HepG2 (cell line): ENCODE data around the gene MICALL2. TPM values are rescaled to one million over a fixed set of nuclear protein-coding genes. Genes with fewer than 3 reads are reported as not detected.

Experiments used
- BCL6 ChIP-seq: IDR thresholded peaks from 2 replicates; pipeline ENCODE4 v1.6.1; 2016; ENCODE audit warnings: missing genetic modification reagents, missing compliant biosample characterization
- FOXK2 ChIP-seq: fragments of 450-650 bp; IDR thresholded peaks from 2 replicates; pipeline ENCODE4 v1.6.1; 2016
- FOXO1 ChIP-seq: sonication (generic); formaldehyde crosslinking; IDR thresholded peaks from 2 replicates; pipeline ENCODE4 v1.4.0; 2020; ENCODE audit warnings: missing genetic modification reagents
- GATAD1 ChIP-seq: IDR thresholded peaks from 2 replicates; pipeline ENCODE4 v1.6.1; 2016; ENCODE audit warnings: missing genetic modification reagents, missing compliant biosample characterization
- HNRNPL ChIP-seq: fragments of 200-400 bp; formaldehyde crosslinking; IDR thresholded peaks from 2 replicates; pipeline ENCODE4 v1.6.1; 2017; ENCODE audit warnings: mild to moderate bottlenecking, low read depth, low read length
- IRX3 ChIP-seq: sonication (generic); formaldehyde crosslinking; IDR thresholded peaks from 2 replicates; pipeline ENCODE4 v1.8.1; 2023; ENCODE audit warnings: mild to moderate bottlenecking, low read depth, missing genetic modification reagents, borderline replicate concordance
- NCOA1 ChIP-seq: sonication (generic); formaldehyde crosslinking; IDR thresholded peaks from 2 replicates; pipeline ENCODE4 v1.9.0; 2021; ENCODE audit warnings: missing genetic modification reagents
- SMYD3 ChIP-seq: sonication (generic); formaldehyde crosslinking; IDR thresholded peaks from 2 replicates; pipeline ENCODE4 v1.8.1; 2023; ENCODE audit warnings: mild to moderate bottlenecking, missing genetic modification reagents
- STAT6 ChIP-seq: sonication (generic); formaldehyde crosslinking; IDR thresholded peaks from 2 replicates; pipeline ENCODE4 v1.4.0; 2020; ENCODE audit warnings: missing genetic modification reagents, mild to moderate bottlenecking, borderline replicate concordance
- ZNF136 ChIP-seq: sonication (generic); formaldehyde crosslinking; IDR thresholded peaks from 2 replicates; pipeline ENCODE4 v1.8.1; 2022; ENCODE audit warnings: low read depth, mild to moderate bottlenecking, moderate library complexity, missing genetic modification reagents
- ZNF33A ChIP-seq: sonication (generic); formaldehyde crosslinking; IDR thresholded peaks from 2 replicates; pipeline ENCODE4 v1.5.1; 2020; ENCODE audit warnings: missing genetic modification reagents, mild to moderate bottlenecking, moderate library complexity, borderline replicate concordance
- ZNF710 ChIP-seq: sonication (generic); formaldehyde crosslinking; IDR thresholded peaks from 2 replicates; pipeline ENCODE4 v1.5.0; 2020; ENCODE audit warnings: mild to moderate bottlenecking, missing genetic modification reagents, borderline replicate concordance
- polyA plus RNA-seq, 8 experiments: library from polyadenylated mRNA; depleted of rRNA in 3 of 8; stranded (reverse) in 7 of 8; unstranded in 1 of 8; fragments of >200 nt; fragmentation: Illumina TruSeq in 4 of 8; extraction: Trizol in 4 of 8; gene quantifications; 2 replicates each; pipeline versions ENCODE4 v1.2.1 to v1.2.3, GENCODE V29; 2011 to 2016; ENCODE audit warnings: low read depth in 4 of 8, missing spikeins in 1 of 8, mixed read lengths in 1 of 8; ENCODE audit not compliant: insufficient read depth in 1 of 8
- total RNA-seq, 5 experiments: library from RNA; depleted of rRNA; stranded (reverse); fragments of >200 nt; fragmentation: Illumina TruSeq; extraction: Trizol; gene quantifications; 2 replicates each; pipeline ENCODE4 v1.2.3, GENCODE V29; 2016; ENCODE audit warnings: low read depth in 1 of 5
- TF ChIP-seq, protein P1 (sequence below): sonication (generic); formaldehyde crosslinking; IDR thresholded peaks from 2 replicates; pipeline ENCODE4 v1.5.1; 2020; ENCODE audit warnings: mild to moderate bottlenecking, missing genetic modification reagents, moderate library complexity
- TF ChIP-seq, protein P2 (sequence below): sonication (generic); formaldehyde crosslinking; IDR thresholded peaks from 2 replicates; pipeline ENCODE4 v1.5.1; 2020; ENCODE audit warnings: missing genetic modification reagents, mild to moderate bottlenecking, borderline replicate concordance
- TF ChIP-seq, protein P3 (sequence below): sonication (generic); formaldehyde crosslinking; IDR thresholded peaks from 2 replicates; pipeline ENCODE4 v1.4.0; 2020; ENCODE audit warnings: missing genetic modification reagents

The MICALL2 gene
- total and polyA plus RNA-seq, 2 of the 13 experiments (the other 11 are each of a cell fraction or from before 2014, with no cell fraction given) = 5.8 to 12.4 TPM

- TF ChIP-seq, protein P1, sequence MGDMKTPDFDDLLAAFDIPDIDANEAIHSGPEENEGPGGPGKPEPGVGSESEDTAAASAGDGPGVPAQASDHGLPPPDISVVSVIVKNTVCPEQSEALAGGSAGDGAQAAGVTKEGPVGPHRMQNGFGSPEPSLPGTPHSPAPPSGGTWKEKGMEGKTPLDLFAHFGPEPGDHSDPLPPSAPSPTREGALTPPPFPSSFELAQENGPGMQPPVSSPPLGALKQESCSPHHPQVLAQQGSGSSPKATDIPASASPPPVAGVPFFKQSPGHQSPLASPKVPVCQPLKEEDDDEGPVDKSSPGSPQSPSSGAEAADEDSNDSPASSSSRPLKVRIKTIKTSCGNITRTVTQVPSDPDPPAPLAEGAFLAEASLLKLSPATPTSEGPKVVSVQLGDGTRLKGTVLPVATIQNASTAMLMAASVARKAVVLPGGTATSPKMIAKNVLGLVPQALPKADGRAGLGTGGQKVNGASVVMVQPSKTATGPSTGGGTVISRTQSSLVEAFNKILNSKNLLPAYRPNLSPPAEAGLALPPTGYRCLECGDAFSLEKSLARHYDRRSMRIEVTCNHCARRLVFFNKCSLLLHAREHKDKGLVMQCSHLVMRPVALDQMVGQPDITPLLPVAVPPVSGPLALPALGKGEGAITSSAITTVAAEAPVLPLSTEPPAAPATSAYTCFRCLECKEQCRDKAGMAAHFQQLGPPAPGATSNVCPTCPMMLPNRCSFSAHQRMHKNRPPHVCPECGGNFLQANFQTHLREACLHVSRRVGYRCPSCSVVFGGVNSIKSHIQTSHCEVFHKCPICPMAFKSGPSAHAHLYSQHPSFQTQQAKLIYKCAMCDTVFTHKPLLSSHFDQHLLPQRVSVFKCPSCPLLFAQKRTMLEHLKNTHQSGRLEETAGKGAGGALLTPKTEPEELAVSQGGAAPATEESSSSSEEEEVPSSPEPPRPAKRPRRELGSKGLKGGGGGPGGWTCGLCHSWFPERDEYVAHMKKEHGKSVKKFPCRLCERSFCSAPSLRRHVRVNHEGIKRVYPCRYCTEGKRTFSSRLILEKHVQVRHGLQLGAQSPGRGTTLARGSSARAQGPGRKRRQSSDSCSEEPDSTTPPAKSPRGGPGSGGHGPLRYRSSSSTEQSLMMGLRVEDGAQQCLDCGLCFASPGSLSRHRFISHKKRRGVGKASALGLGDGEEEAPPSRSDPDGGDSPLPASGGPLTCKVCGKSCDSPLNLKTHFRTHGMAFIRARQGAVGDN (CRISPR knock-in tag) = peak; percentile 90
- no peak for TF ChIP-seq FOXK2
- TF ChIP-seq BCL6 (CRISPR knock-in tag) = no peak
- TF ChIP-seq STAT6 (CRISPR knock-in tag) = no peak
- no peak for TF ChIP-seq ZNF710 (CRISPR knock-in tag)
- peak; percentile 48; the same call in 1 of the 2 replicates for TF ChIP-seq GATAD1
- TF ChIP-seq ZNF33A (CRISPR knock-in tag) = no peak
- TF ChIP-seq, protein P2, sequence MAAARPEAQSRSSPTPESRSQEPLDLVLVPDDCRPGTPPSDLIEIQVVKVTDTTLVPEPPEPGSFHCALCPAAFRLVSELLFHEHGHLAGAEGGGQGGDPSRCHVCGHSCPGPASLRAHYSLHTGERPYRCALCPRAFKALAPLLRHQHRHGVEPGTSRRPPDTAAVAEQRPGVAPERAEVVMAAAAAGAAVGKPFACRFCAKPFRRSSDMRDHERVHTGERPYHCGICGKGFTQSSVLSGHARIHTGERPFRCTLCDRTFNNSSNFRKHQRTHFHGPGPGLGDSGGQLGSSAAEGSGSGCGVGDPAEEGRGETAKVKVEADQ (CRISPR knock-in tag) = no peak
- TF ChIP-seq, protein P3, sequence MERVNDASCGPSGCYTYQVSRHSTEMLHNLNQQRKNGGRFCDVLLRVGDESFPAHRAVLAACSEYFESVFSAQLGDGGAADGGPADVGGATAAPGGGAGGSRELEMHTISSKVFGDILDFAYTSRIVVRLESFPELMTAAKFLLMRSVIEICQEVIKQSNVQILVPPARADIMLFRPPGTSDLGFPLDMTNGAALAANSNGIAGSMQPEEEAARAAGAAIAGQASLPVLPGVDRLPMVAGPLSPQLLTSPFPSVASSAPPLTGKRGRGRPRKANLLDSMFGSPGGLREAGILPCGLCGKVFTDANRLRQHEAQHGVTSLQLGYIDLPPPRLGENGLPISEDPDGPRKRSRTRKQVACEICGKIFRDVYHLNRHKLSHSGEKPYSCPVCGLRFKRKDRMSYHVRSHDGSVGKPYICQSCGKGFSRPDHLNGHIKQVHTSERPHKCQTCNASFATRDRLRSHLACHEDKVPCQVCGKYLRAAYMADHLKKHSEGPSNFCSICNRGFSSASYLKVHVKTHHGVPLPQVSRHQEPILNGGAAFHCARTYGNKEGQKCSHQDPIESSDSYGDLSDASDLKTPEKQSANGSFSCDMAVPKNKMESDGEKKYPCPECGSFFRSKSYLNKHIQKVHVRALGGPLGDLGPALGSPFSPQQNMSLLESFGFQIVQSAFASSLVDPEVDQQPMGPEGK (CRISPR knock-in tag) = peak; percentile 69
- no peak for TF ChIP-seq IRX3 (CRISPR knock-in tag)
- no peak for TF ChIP-seq SMYD3 (CRISPR knock-in tag)
- TF ChIP-seq HNRNPL = peak; percentile 72; the same call in 1 of the 2 replicates
- TF ChIP-seq FOXO1 (CRISPR knock-in tag) = no peak
- 0 out of 2 replicates have a peak, but pooled peaks have one; percentile 26 for TF ChIP-seq ZNF136 (CRISPR knock-in tag)
- no peak for TF ChIP-seq NCOA1 (CRISPR knock-in tag)
Measured at GRCh38 chr7:1466524-1467271, 7.4 kb upstream of the MICALL2 start (continued).
